HEK293 (cell line): ENCODE data around the gene KCNJ2.

ENCODE experiments used
- ATF2 ChIP-seq: fragments of 450-650 bp; formaldehyde crosslinking; IDR thresholded peaks from 2 replicates; pipeline ENCODE4 v1.5.1; 2016; ENCODE audit warnings: missing biosample characterization, missing genetic modification characterization, low read depth
- BCL6B ChIP-seq: fragments of 450-650 bp; formaldehyde crosslinking; IDR thresholded peaks from 2 replicates; pipeline ENCODE4 v1.5.1; 2017; ENCODE audit warnings: missing biosample characterization, missing genetic modification characterization
- CTCF ChIP-seq: fragments of 450-650 bp; formaldehyde crosslinking; IDR thresholded peaks from 2 replicates; pipeline ENCODE4 v1.5.1; 2016; ENCODE audit warnings: missing biosample characterization, missing genetic modification characterization
- ELK4 ChIP-seq: IDR thresholded peaks from 2 replicates; pipeline ENCODE4 v1.6.1; 2011; ENCODE audit warnings: mild to moderate bottlenecking, low read depth, low read length, borderline replicate concordance
- PRDM1 ChIP-seq: fragments of 450-650 bp; formaldehyde crosslinking; IDR thresholded peaks from 2 replicates; pipeline ENCODE4; 2016; ENCODE audit warnings: missing biosample characterization, missing genetic modification characterization
- PRDM10 ChIP-seq: fragments of 450-650 bp; formaldehyde crosslinking; IDR thresholded peaks from 2 replicates; pipeline ENCODE4 v1.5.1; 2016; ENCODE audit warnings: missing biosample characterization, missing genetic modification characterization
- YY1 ChIP-seq: fragments of 450-650 bp; formaldehyde crosslinking; IDR thresholded peaks from 2 replicates; pipeline ENCODE4 v1.5.1; 2018; ENCODE audit warnings: missing biosample characterization, missing genetic modification characterization
- ZNF704 ChIP-seq: fragments of 450-650 bp; formaldehyde crosslinking; IDR thresholded peaks from 2 replicates; pipeline ENCODE4 v1.5.1; 2016; ENCODE audit warnings: missing biosample characterization, missing genetic modification characterization
- ZNF747 ChIP-seq: fragments of 450-650 bp; formaldehyde crosslinking; IDR thresholded peaks from 2 replicates; pipeline ENCODE4 v1.5.1; 2016; ENCODE audit warnings: missing biosample characterization, missing genetic modification characterization

- TF ChIP-seq ZNF747 (tag by site-specific recombination) = no peak
- no peak for TF ChIP-seq CTCF (tag by site-specific recombination)
- TF ChIP-seq BCL6B (tag by site-specific recombination) = no peak
- no peak for TF ChIP-seq YY1 (tag by site-specific recombination)
- no peak for TF ChIP-seq PRDM1 (tag by site-specific recombination)
- TF ChIP-seq ELK4 = no peak
- no peak for TF ChIP-seq ATF2 (tag by site-specific recombination)
- no peak for TF ChIP-seq PRDM10 (tag by site-specific recombination)
- TF ChIP-seq ZNF704 (tag by site-specific recombination) = no peak
These were observed 48.9 kb upstream of the KCNJ2 start for GRCh38 chr17:70120425-70120824.
